Vagina (tissue), 2 donors: ENCODE measurements around the gene CHD6.

ENCODE experiments used
- POLR2A ChIP-seq, 2 donors: fragments of 450-650 bp; IDR thresholded peaks; one replicate each; pipeline ENCODE4 v1.6.1; 2017; ENCODE audit warnings: antibody characterized with exemption in 2 of 2, mild to moderate bottlenecking in 2 of 2, moderate library complexity in 2 of 2
- POLR2AphosphoS5 ChIP-seq, 2 donors: sonication (generic); formaldehyde crosslinking; IDR thresholded peaks; one replicate each; pipeline ENCODE4 v1.9.0; 2017; ENCODE audit warnings: antibody characterized with exemption in 2 of 2, mild to moderate bottlenecking in 2 of 2, low read depth in 1 of 2; ENCODE audit not compliant: insufficient read depth in 1 of 2
- TF ChIP-seq, protein P1 (sequence below), 3 experiments: fragments of 450-650 bp in 2 of 3; fragments of 200-600 bp in 1 of 3; sonication (generic) in 1 of 3; IDR thresholded peaks; one replicate each; pipeline ENCODE4 v1.5.1; 2017 to 2019; ENCODE audit warnings: antibody characterized with exemption in 3 of 3, mild to moderate bottlenecking in 2 of 3, moderate library complexity in 2 of 3

DNA sequence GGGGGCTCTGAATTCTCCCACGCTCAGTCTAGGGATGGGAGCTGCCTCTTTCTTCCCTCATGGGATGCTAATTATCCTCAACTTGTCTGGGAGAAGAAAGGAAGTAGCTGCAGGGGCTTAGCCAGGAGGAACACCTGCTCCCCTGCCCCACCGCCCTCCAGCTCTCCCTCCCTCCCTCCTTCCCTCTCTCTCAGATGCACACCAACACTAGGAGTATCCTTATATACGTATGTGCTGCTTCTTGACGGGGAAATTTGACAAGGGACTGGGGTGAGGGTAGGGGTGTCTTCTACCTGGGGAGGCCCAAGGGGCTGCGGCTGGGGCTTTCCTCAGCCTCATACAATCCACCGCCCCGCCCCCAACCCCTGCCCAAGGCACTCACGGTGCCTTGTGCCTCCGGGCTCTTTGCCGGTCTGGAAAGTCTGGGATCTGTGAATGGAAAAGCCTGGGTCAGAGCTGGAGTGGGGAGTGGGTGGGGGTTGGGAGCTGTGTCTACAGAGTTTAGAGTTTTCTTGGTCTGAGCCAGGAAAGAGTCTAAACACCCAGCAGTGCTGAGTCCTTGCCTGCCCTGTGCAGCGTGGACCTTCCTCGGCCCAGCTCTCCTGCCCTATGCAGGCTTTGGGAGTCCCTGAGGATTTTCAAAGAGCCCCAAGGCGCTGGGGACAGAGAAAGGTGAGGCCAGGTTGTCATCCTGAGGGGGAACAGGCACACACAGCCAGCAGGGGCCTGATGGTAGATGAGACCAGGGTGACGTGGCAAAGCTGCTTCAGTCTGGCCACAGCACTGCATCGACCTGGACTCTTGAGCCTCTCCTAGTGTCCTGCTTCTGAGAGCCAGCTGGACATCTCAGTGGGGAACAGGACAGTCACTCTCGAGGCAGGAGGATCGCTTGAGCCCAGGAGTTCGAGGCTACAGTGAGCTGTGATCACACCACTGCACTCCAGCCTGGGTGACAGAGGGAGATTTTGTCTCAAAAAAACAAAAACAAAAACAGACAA is 222.2 kb downstream of the CHD6 start:
- no peak for TF ChIP-seq POLR2A (IDR thresholded peaks at IDR 0.05)
- TF ChIP-seq, protein P1, sequence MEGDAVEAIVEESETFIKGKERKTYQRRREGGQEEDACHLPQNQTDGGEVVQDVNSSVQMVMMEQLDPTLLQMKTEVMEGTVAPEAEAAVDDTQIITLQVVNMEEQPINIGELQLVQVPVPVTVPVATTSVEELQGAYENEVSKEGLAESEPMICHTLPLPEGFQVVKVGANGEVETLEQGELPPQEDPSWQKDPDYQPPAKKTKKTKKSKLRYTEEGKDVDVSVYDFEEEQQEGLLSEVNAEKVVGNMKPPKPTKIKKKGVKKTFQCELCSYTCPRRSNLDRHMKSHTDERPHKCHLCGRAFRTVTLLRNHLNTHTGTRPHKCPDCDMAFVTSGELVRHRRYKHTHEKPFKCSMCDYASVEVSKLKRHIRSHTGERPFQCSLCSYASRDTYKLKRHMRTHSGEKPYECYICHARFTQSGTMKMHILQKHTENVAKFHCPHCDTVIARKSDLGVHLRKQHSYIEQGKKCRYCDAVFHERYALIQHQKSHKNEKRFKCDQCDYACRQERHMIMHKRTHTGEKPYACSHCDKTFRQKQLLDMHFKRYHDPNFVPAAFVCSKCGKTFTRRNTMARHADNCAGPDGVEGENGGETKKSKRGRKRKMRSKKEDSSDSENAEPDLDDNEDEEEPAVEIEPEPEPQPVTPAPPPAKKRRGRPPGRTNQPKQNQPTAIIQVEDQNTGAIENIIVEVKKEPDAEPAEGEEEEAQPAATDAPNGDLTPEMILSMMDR (IDR thresholded peaks at IDR 0.05), result no peak
- no peak for TF ChIP-seq POLR2AphosphoS5 (IDR thresholded peaks at IDR 0.05; ENCODE audit: insufficient read depth in 1 of 2, low read depth in 1 of 2)
